Stomach (tissue), 9 donors: ENCODE data around the gene CMTM2. TPM values are rescaled to one million over a fixed set of nuclear protein-coding genes. Genes with fewer than 3 reads are reported as not detected.

Experiments
- DNase-seq, 2 donors: peaks; one replicate each; pipeline versions ENCODE4 v3.0.0 to v3.0.0-alpha.2; 2013 to 2019
- H3K27ac ChIP-seq, 5 donors: fragments of 200-600 bp in 4 of 5; sonication (generic) in 4 of 5; one replicate each; pipeline ENCODE4 v1.5.1; 2013 to 2019; ENCODE audit warnings: mild to moderate bottlenecking in 1 of 5, moderate library complexity in 1 of 5
- H3K27me3 ChIP-seq, 3 donors: fragments of 200-600 bp; sonication (generic); one replicate each; pipeline ENCODE4 v1.5.1; 2017 to 2019; ENCODE audit warnings: mixed run types in 1 of 3
- H3K36me3 ChIP-seq, 4 donors: fragments of 200-600 bp; sonication (generic); 1 replicate in 3 of 4; 2 replicates in 1 of 4; pipeline ENCODE4 v1.5.1; 2016 to 2019
- H3K4me1 ChIP-seq, 4 donors: fragments of 200-600 bp; sonication (generic); one replicate each; pipeline ENCODE4 v1.5.1; 2016 to 2019
- H3K4me3 ChIP-seq, 4 donors: fragments of 200-600 bp; sonication (generic) in 3 of 4; one replicate each; pipeline ENCODE4 v1.5.1; 2016 to 2019; ENCODE audit warnings: mild to moderate bottlenecking in 1 of 4
- H3K9me3 ChIP-seq, 4 donors: fragments of 200-600 bp; sonication (generic); one replicate each; pipeline ENCODE4 v1.5.1; 2016 to 2019
- EP300 ChIP-seq: sonication (generic); formaldehyde crosslinking; IDR thresholded peaks from one replicate; pipeline ENCODE4 v1.6.1; 2017; ENCODE audit warnings: antibody characterized with exemption
- POLR2A ChIP-seq, 4 donors: fragments of 450-650 bp; IDR thresholded peaks; one replicate each; pipeline ENCODE4 v1.6.1; 2016; ENCODE audit warnings: antibody characterized with exemption in 4 of 4, control low read depth in 2 of 4, mild to moderate bottlenecking in 1 of 4, moderate library complexity in 1 of 4
- POLR2AphosphoS5 ChIP-seq, 3 donors: sonication (generic); formaldehyde crosslinking; IDR thresholded peaks; one replicate each; pipeline ENCODE4 v1.6.1; 2016; ENCODE audit warnings: antibody characterized with exemption in 3 of 3
- WGBS, 5 donors: extraction: QIAGEN DNeasy Blood & Tissue Kit in 3 of 5; methylation state at CpG; one replicate each; pipeline versions ENCODE4 v1.1.5 to v1.1.7; 2013 to 2018; 5-methylcytosine and 5-hydroxymethylcytosine counted together
- intact Hi-C: fragments of 100-400 bp; cut with DNase I; formaldehyde crosslinking; loops from one replicate; pipeline ENCODE4 v1.15.1; 2023; ENCODE audit warnings: low total_unique reads
- polyA plus RNA-seq, 3 donors: library from polyadenylated mRNA; stranded (reverse); fragments of 200-250 nt; gene quantifications; one replicate each; pipeline ENCODE4 v1.2.3, GENCODE V29; 2013
- total RNA-seq, 5 donors: library from RNA; depleted of rRNA; stranded (reverse); fragments of >200 nt; gene quantifications; one replicate each; pipeline versions ENCODE4 v1.1.0 to v1.2.3, GENCODE V29; 2014 to 2016
- TF ChIP-seq, protein P1 (sequence below), 7 experiments: fragments of 450-650 bp in 4 of 7; fragments of 200-600 bp in 3 of 7; sonication (generic) in 3 of 7; IDR thresholded peaks; one replicate each; pipeline ENCODE4 v1.5.1; 2016 to 2019; ENCODE audit warnings: antibody characterized with exemption in 7 of 7, control low read depth in 2 of 7, mild to moderate bottlenecking in 1 of 7
- donor health status: healthy with polysubstance abuse.
- donor health status: Bipolar disorder and iron deficiency.
- donor health status: healthy.

CMTM2 gene
- total and polyA plus RNA-seq, 8 donors, result 0.48 to 0.50 TPM; not detected in 6

DNA sequence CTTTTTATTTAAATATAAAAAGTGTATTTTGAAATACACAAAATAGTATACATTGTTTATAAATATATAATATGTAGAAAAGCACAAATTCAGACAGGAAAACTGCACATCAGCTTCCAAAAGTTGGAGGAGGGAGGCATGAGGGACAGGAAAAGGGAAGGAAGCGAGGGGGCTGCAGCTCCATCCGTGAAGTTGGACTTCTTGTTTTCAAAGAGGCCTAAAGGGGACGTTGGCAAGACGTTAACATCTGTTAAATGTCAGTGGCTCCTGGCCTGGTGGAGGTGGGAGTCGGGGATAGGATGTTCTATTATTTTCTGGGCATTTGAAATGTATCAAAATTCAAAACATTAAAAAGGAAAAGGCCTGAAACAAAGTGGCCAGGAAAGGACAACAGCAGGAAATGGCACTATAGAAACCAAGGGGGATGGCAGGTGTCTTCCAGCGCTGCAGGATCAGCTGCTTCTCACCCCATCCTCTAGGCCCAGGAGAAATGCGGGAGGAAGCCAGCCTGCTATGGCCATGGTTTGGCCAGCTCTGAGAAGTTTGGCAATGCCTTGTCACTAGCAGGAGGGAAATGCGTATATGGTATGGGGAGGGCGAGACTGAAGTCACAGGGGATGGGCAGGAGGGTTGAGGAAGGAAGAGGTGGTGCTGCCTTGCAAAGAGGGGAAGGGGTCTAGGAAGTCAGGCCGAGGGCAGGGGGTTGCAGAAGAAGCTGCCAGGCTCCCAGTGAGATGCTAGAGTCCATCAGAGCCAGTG lies 6.4 kb downstream of the CMTM2 start:
- DNase-seq, result no peak
- WGBS, 5 donors, result 61 to 81% (median 77%) methylated on average over 10 of the region's 10 CpGs
- intact Hi-C loops, result no loop called here
- Histone ChIP-seq H3K4me3 (no peak overlapping the region), H3K27ac (peak overlapping the region in 1 of 5 donors; percentile 37), H3K36me3 (peaks cover 0 to 10% (median 4%) of the 10 kb centered on the region in 4 donors), H3K27me3 (no peaks in the 10 kb centered on the region), H3K4me1 (peaks cover 0 to 11% (median 0%) of the 10 kb centered on the region in 4 donors), H3K9me3 (no peaks in the 10 kb centered on the region)
- no peak for TF ChIP-seq EP300
- TF ChIP-seq POLR2AphosphoS5 (IDR thresholded peaks at IDR 0.05), result no peak
- TF ChIP-seq POLR2A (IDR thresholded peaks at IDR 0.05), result no peak
- TF ChIP-seq, protein P1, sequence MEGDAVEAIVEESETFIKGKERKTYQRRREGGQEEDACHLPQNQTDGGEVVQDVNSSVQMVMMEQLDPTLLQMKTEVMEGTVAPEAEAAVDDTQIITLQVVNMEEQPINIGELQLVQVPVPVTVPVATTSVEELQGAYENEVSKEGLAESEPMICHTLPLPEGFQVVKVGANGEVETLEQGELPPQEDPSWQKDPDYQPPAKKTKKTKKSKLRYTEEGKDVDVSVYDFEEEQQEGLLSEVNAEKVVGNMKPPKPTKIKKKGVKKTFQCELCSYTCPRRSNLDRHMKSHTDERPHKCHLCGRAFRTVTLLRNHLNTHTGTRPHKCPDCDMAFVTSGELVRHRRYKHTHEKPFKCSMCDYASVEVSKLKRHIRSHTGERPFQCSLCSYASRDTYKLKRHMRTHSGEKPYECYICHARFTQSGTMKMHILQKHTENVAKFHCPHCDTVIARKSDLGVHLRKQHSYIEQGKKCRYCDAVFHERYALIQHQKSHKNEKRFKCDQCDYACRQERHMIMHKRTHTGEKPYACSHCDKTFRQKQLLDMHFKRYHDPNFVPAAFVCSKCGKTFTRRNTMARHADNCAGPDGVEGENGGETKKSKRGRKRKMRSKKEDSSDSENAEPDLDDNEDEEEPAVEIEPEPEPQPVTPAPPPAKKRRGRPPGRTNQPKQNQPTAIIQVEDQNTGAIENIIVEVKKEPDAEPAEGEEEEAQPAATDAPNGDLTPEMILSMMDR (IDR thresholded peaks at IDR 0.05), result no peak

DNA sequence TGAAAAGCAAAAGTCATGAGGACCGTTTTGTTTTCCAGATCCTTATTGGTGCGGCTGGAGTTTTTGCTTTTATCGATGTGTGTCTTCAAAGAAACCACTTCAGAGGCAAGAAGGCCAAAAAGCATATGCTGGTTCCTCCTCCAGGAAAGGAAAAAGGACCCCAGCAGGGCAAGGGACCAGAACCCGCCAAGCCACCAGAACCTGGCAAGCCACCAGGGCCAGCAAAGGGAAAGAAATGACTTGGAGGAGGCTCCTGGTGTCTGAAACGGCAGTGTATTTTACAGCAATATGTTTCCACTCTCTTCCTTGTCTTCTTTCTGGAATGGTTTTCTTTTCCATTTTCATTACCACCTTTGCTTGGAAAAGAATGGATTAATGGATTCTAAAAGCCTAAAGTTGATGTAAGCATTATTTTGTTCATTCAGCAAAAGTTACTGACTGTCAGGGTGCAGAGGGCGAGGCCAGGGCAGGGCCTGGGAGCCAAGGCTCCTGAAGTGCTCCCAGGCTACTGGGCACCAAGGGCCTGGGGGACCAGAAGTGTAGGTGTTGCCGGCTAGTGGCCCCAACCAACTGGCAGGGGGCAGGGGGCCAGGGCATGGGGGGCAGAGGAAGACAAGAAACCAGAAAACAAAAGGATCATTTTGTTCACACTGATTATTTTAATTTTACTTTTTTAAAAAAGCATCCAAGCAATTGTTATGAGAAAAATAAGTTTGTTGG lies 8.8 kb downstream of the CMTM2 start:
- WGBS, 5 donors, result 66 to 83% (median 74%) methylated on average over 7 of the region's 7 CpGs

DNA sequence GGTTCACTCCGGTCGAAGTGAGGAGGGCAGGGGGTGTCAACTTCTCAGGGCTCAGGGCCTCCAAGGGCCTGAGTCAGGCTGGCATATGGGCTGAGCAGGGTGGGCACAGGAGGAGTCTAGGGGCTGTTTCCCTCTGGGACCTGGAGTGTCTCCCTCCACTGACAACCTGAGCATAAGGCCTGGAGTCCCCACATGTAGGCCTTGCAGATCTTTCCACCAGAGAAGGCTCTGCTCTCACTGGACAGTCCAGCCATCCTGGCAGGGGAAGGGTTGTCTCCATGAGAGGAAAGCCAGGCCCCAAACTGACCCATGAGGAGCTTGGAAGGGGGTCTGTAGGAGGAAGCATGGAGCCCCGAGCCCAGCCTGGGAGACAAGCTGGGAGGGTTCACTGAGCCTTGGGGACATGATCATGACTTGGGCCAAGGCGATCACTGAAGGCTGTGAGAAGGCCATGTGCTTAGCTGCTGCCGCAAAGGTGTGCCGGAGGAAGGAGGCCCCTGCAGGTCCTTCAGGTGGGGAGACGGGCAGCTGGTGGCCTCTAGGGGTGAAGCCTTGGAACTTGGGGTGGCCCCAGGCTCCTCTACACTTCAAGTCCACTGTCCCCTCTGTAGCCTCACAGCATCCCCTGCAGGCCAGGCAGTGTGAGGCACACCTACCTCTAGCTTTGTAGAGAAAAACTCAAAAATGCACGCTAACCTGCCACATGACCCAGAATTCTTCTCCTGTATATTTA lies 9.9 kb downstream of the CMTM2 start:
- TF ChIP-seq EP300, result no peak
- TF ChIP-seq, protein P1 (IDR thresholded peaks at IDR 0.05), result peak in 2 of 7 experiments; percentile 37 to 39
- DNase-seq, result peak; percentile 45 to 55
- peaks cover 0 to 11% (median 0%) of the 10 kb centered on the region in 4 donors for H3K4me1 ChIP-seq
- H3K27me3 ChIP-seq, result no peaks in the 10 kb centered on the region
- H3K36me3 ChIP-seq, result peaks cover 0 to 10% (median 4%) of the 10 kb centered on the region in 4 donors
- H3K9me3 ChIP-seq, result peaks cover 0 to 4% (median 0%) of the 10 kb centered on the region in 4 donors
- H3K4me3 ChIP-seq, result no peak overlapping the region
- H3K27ac ChIP-seq, result no peak overlapping the region
- intact Hi-C loops, result no loop called here
- 88 to 98% (median 92%) methylated on average over 7 to 8 of the region's 8 CpGs for WGBS, 5 donors

More for the DNA sequence above, 8.8 kb downstream of the CMTM2 start:
- peaks cover 0 to 11% (median 0%) of the 10 kb centered on the region in 4 donors for H3K4me1 ChIP-seq
- H3K27ac ChIP-seq, result no peak overlapping the region
- peak overlapping the region in 1 of 4 donors; percentile 7 for H3K4me3 ChIP-seq
- no peaks in the 10 kb centered on the region for H3K27me3 ChIP-seq
- H3K9me3 ChIP-seq, result no peaks in the 10 kb centered on the region
- intact Hi-C loops, result no loop called here
- TF ChIP-seq, protein P1 (IDR thresholded peaks at IDR 0.05), result no peak
- TF ChIP-seq POLR2AphosphoS5 (IDR thresholded peaks at IDR 0.05), result no peak
- TF ChIP-seq POLR2A (IDR thresholded peaks at IDR 0.05), result no peak
- no peak for TF ChIP-seq EP300
- H3K36me3 ChIP-seq, result peaks cover 0 to 10% (median 4%) of the 10 kb centered on the region in 4 donors
- DNase-seq, result no peak

DNA sequence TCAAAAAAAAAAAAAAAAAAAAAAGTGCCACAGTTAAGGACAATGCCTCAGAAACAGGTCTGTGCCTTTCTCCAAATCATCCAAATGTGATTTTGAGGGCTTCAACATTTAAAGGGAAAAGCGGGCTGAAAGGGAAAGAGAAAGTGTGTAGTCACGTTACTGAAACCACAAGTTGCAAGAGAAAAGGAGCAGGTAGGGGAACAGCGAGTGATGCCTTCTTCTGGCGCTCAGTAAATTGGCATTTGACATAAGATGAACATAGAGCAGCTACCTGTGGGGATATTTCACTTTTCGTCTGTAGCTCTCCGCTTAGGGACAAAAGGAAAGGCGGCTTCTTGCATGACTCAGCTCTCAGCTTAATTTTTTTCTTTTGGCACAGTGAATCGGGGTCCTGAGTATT lies 11.1 kb downstream of the CMTM2 start:
- Histone ChIP-seq H3K4me3 (peak overlapping the region in 1 of 4 donors; percentile 10), H3K4me1 (peaks cover 0 to 11% (median 0%) of the 10 kb centered on the region in 4 donors), H3K36me3 (peaks cover 0 to 10% (median 4%) of the 10 kb centered on the region in 4 donors), H3K27ac (no peak overlapping the region), H3K27me3 (no peaks in the 10 kb centered on the region), H3K9me3 (peaks cover 0 to 4% (median 0%) of the 10 kb centered on the region in 4 donors)
- TF ChIP-seq POLR2AphosphoS5 (IDR thresholded peaks at IDR 0.05), result no peak
- no peak for TF ChIP-seq EP300
- TF ChIP-seq, protein P1 (IDR thresholded peaks at IDR 0.05), result no peak
- no peak for TF ChIP-seq POLR2A (IDR thresholded peaks at IDR 0.05)
- intact Hi-C loops, result no loop called here
- DNase-seq, result no peak
- WGBS, 5 donors, result 75 to 78% (median 76%) methylated on average over 8 of the region's 8 CpGs
